Pancreas (tissue), 10 donors: Measurements from ENCODE around the gene HS2ST1. TPM values are rescaled to one million over a fixed set of nuclear protein-coding genes. Genes with fewer than 3 reads are reported as not detected.
A peak's percentile ranks its signal among the peaks of the same experiment; 100 is the strongest.

Source experiments
- ATAC-seq, 4 donors: fragments of 200-7000 bp; cut with Tn5 transposase; one replicate each; pipeline versions ENCODE4 v1.8.0 to v1.9.1; 2020; ENCODE audit warnings: mild to moderate bottlenecking in 4 of 4, moderate library complexity in 4 of 4
- DNase-seq, 6 donors: peaks; one replicate each; pipeline ENCODE4 v3.0.0-alpha.2; 2020
- FAIRE-seq: peaks from 2 replicates; lab custom pipeline; 2012; peaks lifted over from hg19 to GRCh38; lab: Jason Lieb, UNC
- H3K27ac ChIP-seq, 4 donors: fragments of 200-600 bp; sonication (generic); 1 replicate in 3 of 4; 2 replicates in 1 of 4; pipeline versions ENCODE4 v1.5.0 to v1.8.0; 2020
- H3K27me3 ChIP-seq, 4 donors: fragments of 200-600 bp; one replicate each; pipeline ENCODE4 v1.8.0; 2021
- H3K36me3 ChIP-seq, 3 donors: fragments of 200-600 bp; sonication (generic) in 1 of 3; one replicate each; pipeline versions ENCODE4 v1.5.0 to v1.8.0; 2020 to 2021
- H3K4me1 ChIP-seq, 3 donors: fragments of 200-600 bp; one replicate each; pipeline ENCODE4 v1.8.0; 2021
- H3K4me3 ChIP-seq, 4 donors: fragments of 200-600 bp; sonication (generic) in 2 of 4; one replicate each; pipeline versions ENCODE4 v1.5.0 to v1.8.0; 2020 to 2021
- H3K9me3 ChIP-seq, 4 donors: fragments of 200-600 bp; one replicate each; pipeline ENCODE4 v1.8.0; 2021
- CTCF ChIP-seq, 4 donors: fragments of 200-600 bp; sonication (generic) in 3 of 4; IDR thresholded peaks; one replicate each; pipeline versions ENCODE4 v1.5.0 to v1.8.0; 2021; ENCODE audit warnings: antibody characterized with exemption in 4 of 4
- WGBS, 2 donors: extraction: QIAGEN DNeasy Blood & Tissue Kit; methylation state at CpG; one replicate each; pipeline ENCODE4 v1.1.7; 2013; 5-methylcytosine and 5-hydroxymethylcytosine counted together
- intact Hi-C, 3 donors: fragments of 100-400 bp; cut with DNase I; formaldehyde crosslinking; loops; one replicate each; pipeline versions ENCODE4 v1.11.1 to v1.14.2; 2022
- polyA plus RNA-seq, 2 donors: library from polyadenylated mRNA; stranded (reverse); fragments of 200-250 nt; gene quantifications; one replicate each; pipeline ENCODE4 v1.2.3, GENCODE V29; 2013
- total RNA-seq, 6 donors: library from RNA; stranded (reverse); fragmentation: NEBNext Ultra II Directional in 4 of 6; extraction: Animal tissue kit (Norgen Biotek cat#: 25700) in 4 of 6; gene quantifications; one replicate each; pipeline versions ENCODE4 v1.2.1 to v1.2.4, GENCODE V29; 2021 to 2023
- donor health status: healthy with polysubstance abuse.
- donor health status: DM: no; HTN: no; CAD: no; lungs with moderate emphysema.
- donor health status: DM: no; HTN: no; CAD: no.
- donor health status: control.
- donor health status: control.
- donor health status: Bipolar disorder and iron deficiency.
- donor health status: DM: yes; HTN: yes; CAD: no.
- donor health status: DM: no; HTN: no; CAD: no.
- donor health status: DM: no; HTN: no; CAD: no.
- donor health status: DM: yes; HTN: yes; CAD: no.

HS2ST1 gene
- total and polyA plus RNA-seq, 8 donors: 2.8 to 16.1 (median 10.9) TPM

GRCh38 chr1:86933051-86933450, 18.6 kb downstream of the HS2ST1 start:
- Histone ChIP-seq H3K36me3 (no peaks in the 10 kb centered on the region), H3K4me1 (peaks cover 0 to 11% (median 6%) of the 10 kb centered on the region in 3 donors), H3K27me3 (no peaks in the 10 kb centered on the region), H3K4me3 (no peak overlapping the region), H3K27ac (no peak overlapping the region), H3K9me3 (no peaks in the 10 kb centered on the region)
- no peak for DNase-seq
- WGBS, 2 donors: 93 to 97% methylated on average over 3 of the region's 3 CpGs
- ATAC-seq: no peak
- TF ChIP-seq CTCF (IDR thresholded peaks at IDR 0.05): no peak
- FAIRE-seq: no peak
- intact Hi-C loops: no loop called here

GRCh38 chr1:86933562-86934377, 19.3 kb downstream of the HS2ST1 start:
- H3K4me3 ChIP-seq: no peak overlapping the region
- peak in 2 of 4 donors; percentile 51 to 68 for ATAC-seq
- no peaks in the 10 kb centered on the region for H3K9me3 ChIP-seq
- 49 to 54% methylated on average over 7 of the region's 7 CpGs for WGBS, 2 donors
- H3K27me3 ChIP-seq: no peaks in the 10 kb centered on the region
- no peak overlapping the region for H3K27ac ChIP-seq
- peaks cover 0 to 4% (median 4%) of the 10 kb centered on the region in 3 donors for H3K4me1 ChIP-seq
- no peak for DNase-seq
- no peak for TF ChIP-seq CTCF (IDR thresholded peaks at IDR 0.05)
- H3K36me3 ChIP-seq: no peaks in the 10 kb centered on the region
- no peak for FAIRE-seq
- intact Hi-C loops: no loop called here

GRCh38 chr1:86938450-86938849, 24.0 kb downstream of the HS2ST1 start:
- no peak overlapping the region for H3K27ac ChIP-seq
- peaks cover 0 to 9% (median 3%) of the 10 kb centered on the region in 3 donors for H3K4me1 ChIP-seq
- no peaks in the 10 kb centered on the region for H3K27me3 ChIP-seq
- intact Hi-C loops: no loop called here
- FAIRE-seq (no peak), DNase-seq (no peak), ATAC-seq (peak in 2 of 4 donors; percentile 19 to 37)
- no peaks in the 10 kb centered on the region for H3K36me3 ChIP-seq
- WGBS, 2 donors: 9 to 10% methylated on average over 1 of the region's 1 CpG
- no peak overlapping the region for H3K4me3 ChIP-seq
- no peak for TF ChIP-seq CTCF (IDR thresholded peaks at IDR 0.05)
- H3K9me3 ChIP-seq: no peaks in the 10 kb centered on the region

- Histone ChIP-seq H3K27me3 (no peaks in the 10 kb centered on the region), H3K27ac (no peak overlapping the region), H3K9me3 (no peaks in the 10 kb centered on the region), H3K4me1 (peaks cover 0 to 9% (median 3%) of the 10 kb centered on the region in 3 donors), H3K4me3 (no peak overlapping the region), H3K36me3 (no peaks in the 10 kb centered on the region)
- TF ChIP-seq CTCF (IDR thresholded peaks at IDR 0.05): no peak
- no peak for ATAC-seq
- intact Hi-C loops: no loop called here
- DNase-seq: no peak
- 77 to 87% methylated on average over 2 of the region's 2 CpGs for WGBS, 2 donors
- no peak for FAIRE-seq
Measured at GRCh38 chr1:86938855-86939254, 24.4 kb downstream of the HS2ST1 start.

- FAIRE-seq: no peak
- ATAC-seq: no peak
Measured at GRCh38 chr1:86939406-86939805, 25.0 kb downstream of the HS2ST1 start.

More at GRCh38 chr1:86939406-86939805, 25.0 kb downstream of the HS2ST1 start:
- no peak for TF ChIP-seq CTCF (IDR thresholded peaks at IDR 0.05)
- no peak overlapping the region for H3K27ac ChIP-seq
- H3K4me1 ChIP-seq: peaks cover 0 to 9% (median 3%) of the 10 kb centered on the region in 3 donors
- no peaks in the 10 kb centered on the region for H3K36me3 ChIP-seq
- 86% methylated on average over 3 of the region's 3 CpGs for WGBS, 2 donors
- no peak overlapping the region for H3K4me3 ChIP-seq
- H3K9me3 ChIP-seq: no peaks in the 10 kb centered on the region
- intact Hi-C loops: no loop called here
- no peaks in the 10 kb centered on the region for H3K27me3 ChIP-seq
- DNase-seq: no peak
